A549 (cell line): ENCODE data around the gene EYA2. TPM values are rescaled to one million over a fixed set of nuclear protein-coding genes. Genes with fewer than 3 reads are reported as not detected.

Source experiments
- ATAC-seq, 2 experiments: fragments of 200-7000 bp in 1 of 2; fragments of >200 bp in 1 of 2; cut with Nextera tagmentation in 1 of 2; cut with Tn5 transposase in 1 of 2; 3 replicates each; pipeline versions ENCODE4 v1.8.0 to v1.9.1; 2018 to 2020; ENCODE audit warnings: mild to moderate bottlenecking in 1 of 2, moderate library complexity in 1 of 2
- CTCF ChIA-PET: fragments of 300-600 bp; sonication (Branson Sonifier 250); formaldehyde crosslinking; extraction: SDS; loops from one replicate; lab custom pipeline; 2021; ENCODE audit warnings: antibody characterized with exemption, inconsistent platforms; lab: Yijun Ruan, JAX
- POLR2A ChIA-PET: fragments of 350-600 bp; formaldehyde crosslinking; extraction: SDS; loops from one replicate; lab custom pipeline; 2021; ENCODE audit warnings: antibody characterized with exemption, inconsistent platforms; lab: Yijun Ruan, JAX
- DNase-seq, 2 experiments: peaks; one replicate each; pipeline versions ENCODE4 v3.0.0 to v3.0.0-alpha.2; 2011 to 2016; ENCODE audit warnings: low read depth in 1 of 2, low spot score in 1 of 2
- FAIRE-seq: peaks from 2 replicates; lab custom pipeline; 2011; peaks lifted over from hg19 to GRCh38; lab: Jason Lieb, UNC
- H3K27ac ChIP-seq, 2 experiments: fragments of >200 bp; sonication (Bioruptor Twin); formaldehyde crosslinking; 3 replicates each; pipeline ENCODE4 v1.5.1; 2016 to 2017
- H3K4me1 ChIP-seq: fragments of >200 bp; sonication (Bioruptor Twin); formaldehyde crosslinking; 3 replicates; pipeline ENCODE4 v1.6.1; 2016
- H3K4me2 ChIP-seq: fragments of >200 bp; sonication (Bioruptor Twin); formaldehyde crosslinking; 3 replicates; pipeline ENCODE4 v1.6.1; 2016
- H3K4me3 ChIP-seq: fragments of >200 bp; sonication (Bioruptor Twin); formaldehyde crosslinking; 3 replicates; pipeline ENCODE4 v1.5.1; 2016
- H3K9me3 ChIP-seq: fragments of >200 bp; sonication (Bioruptor Twin); formaldehyde crosslinking; 3 replicates; pipeline ENCODE4 v1.6.1; 2016
- BHLHE40 ChIP-seq: IDR thresholded peaks from 2 replicates; pipeline ENCODE4 v1.6.1; 2012; ENCODE audit warnings: low read depth, low read length, inconsistent platforms
- CBX2 ChIP-seq: fragments of 200-600 bp; sonication (generic); IDR thresholded peaks from 2 replicates; pipeline ENCODE4 v1.6.1; 2016; ENCODE audit warnings: low read depth, mild to moderate bottlenecking, borderline replicate concordance
- CBX8 ChIP-seq: fragments of 200-600 bp; sonication (generic); IDR thresholded peaks from 2 replicates; pipeline ENCODE4 v1.6.1; 2016
- CHD2 ChIP-seq: fragments of 150-350 bp; IDR thresholded peaks from 2 replicates; pipeline ENCODE4 v1.6.1; 2014; ENCODE audit warnings: low read length; ENCODE audit not compliant: partially characterized antibody
- EHF ChIP-seq: fragments of 250-450 bp; sonication (Bioruptor Pico); IDR thresholded peaks from 2 replicates; pipeline ENCODE4 v1.5.0; 2020; ENCODE audit warnings: mild to moderate bottlenecking
- EP300 ChIP-seq, 2 experiments: fragments of >200 bp; sonication (Bioruptor Twin); formaldehyde crosslinking; IDR thresholded peaks; 2 replicates in 1 of 2; 3 replicates in 1 of 2; pipeline ENCODE4 v1.6.1; 2016 to 2017
- HDAC2 ChIP-seq: fragments of 200-600 bp; sonication (generic); IDR thresholded peaks from 2 replicates; pipeline ENCODE4 v1.6.1; 2016
- HOXB13 ChIP-seq: fragments of 250-450 bp; sonication (Bioruptor Pico); IDR thresholded peaks from 2 replicates; pipeline ENCODE4 v1.5.0; 2020; ENCODE audit warnings: low read depth, mild to moderate bottlenecking, moderate library complexity
- JUN ChIP-seq, 2 experiments: fragments of >200 bp; sonication (Bioruptor Twin); formaldehyde crosslinking; IDR thresholded peaks; 2 replicates in 1 of 2; 3 replicates in 1 of 2; pipeline ENCODE4 v1.6.1; 2016 to 2017
- JUNB ChIP-seq: fragments of >200 bp; sonication (Bioruptor Twin); formaldehyde crosslinking; IDR thresholded peaks from 2 replicates; pipeline ENCODE4 v1.6.1; 2016
- KDM1A ChIP-seq: fragments of 200-600 bp; sonication (generic); IDR thresholded peaks from 2 replicates; pipeline ENCODE4 v1.6.1; 2016; ENCODE audit warnings: low read depth, mild to moderate bottlenecking
- KDM5A ChIP-seq: fragments of 200-600 bp; sonication (generic); IDR thresholded peaks from 2 replicates; pipeline ENCODE4 v1.6.1; 2016; ENCODE audit warnings: antibody characterized with exemption, mild to moderate bottlenecking
- MAFK ChIP-seq: fragments of 450-650 bp; IDR thresholded peaks from 2 replicates; pipeline ENCODE4 v1.6.1; 2014; ENCODE audit not compliant: partially characterized antibody
- MAX ChIP-seq: IDR thresholded peaks from 2 replicates; pipeline ENCODE4 v1.6.1; 2012
- NPAS2 ChIP-seq: fragments of 250-450 bp; sonication (Bioruptor Pico); IDR thresholded peaks from 2 replicates; pipeline ENCODE4 v1.8.0; 2022; ENCODE audit warnings: mild to moderate bottlenecking, moderate library complexity, borderline replicate concordance
- POLR2AphosphoS2 ChIP-seq: conservative IDR thresholded peaks from 2 replicates; pipeline ENCODE4 v1.6.1; 2012; ENCODE audit warnings: low read length, improper control_type of control experiment, inconsistent platforms
- RCOR1 ChIP-seq: fragments of 150-350 bp; IDR thresholded peaks from 2 replicates; pipeline ENCODE4 v1.6.1; 2014; ENCODE audit warnings: antibody characterized with exemption, low read length, low read depth
- REST ChIP-seq: fragments of 200-600 bp; sonication (generic); IDR thresholded peaks from 2 replicates; pipeline ENCODE4 v1.6.1; 2016; ENCODE audit warnings: antibody characterized with exemption, mild to moderate bottlenecking, moderate library complexity
- RFX5 ChIP-seq: fragments of 450-650 bp; IDR thresholded peaks from 2 replicates; pipeline ENCODE4 v1.7.1; 2014; ENCODE audit warnings: antibody characterized with exemption, mild to moderate bottlenecking, moderate library complexity
- RNF2 ChIP-seq: fragments of 200-600 bp; sonication (generic); IDR thresholded peaks from 2 replicates; pipeline ENCODE4 v1.6.1; 2016; ENCODE audit warnings: low read depth, mild to moderate bottlenecking, antibody characterized with exemption, moderate library complexity, borderline replicate concordance
- SREBF2 ChIP-seq: fragments of 450-650 bp; IDR thresholded peaks from 2 replicates; pipeline ENCODE4 v1.6.1; 2014; ENCODE audit warnings: mild to moderate bottlenecking, moderate library complexity
- TFCP2L1 ChIP-seq: fragments of 250-450 bp; sonication (Bioruptor Pico); IDR thresholded peaks from 2 replicates; pipeline ENCODE4 v1.5.0; 2021; ENCODE audit warnings: mild to moderate bottlenecking
- TP53 ChIP-seq: fragments of 250-450 bp; sonication (Bioruptor Pico); IDR thresholded peaks from 2 replicates; pipeline ENCODE4 v1.5.0; 2021; ENCODE audit warnings: mild to moderate bottlenecking, moderate library complexity
- WGBS: methylation state at CpG from one replicate; pipeline ENCODE4 v1.1.6; 2017; ENCODE audit errors: missing lambda C conversion rate; 5-methylcytosine and 5-hydroxymethylcytosine counted together
- polyA plus RNA-seq, 4 experiments: library from polyadenylated mRNA; depleted of rRNA in 3 of 4; stranded (reverse); fragments of >200 nt; fragmentation: RNase III in 1 of 4; extraction: RNeasy Plus Mini Kit Qiagen cat#74134 plus additional on column Dnase treatment in 1 of 4; gene quantifications; 2 replicates in 3 of 4; 3 replicates in 1 of 4; pipeline ENCODE4 v1.2.3, GENCODE V29; 2011 to 2017
- TF ChIP-seq, protein P1 (sequence below): IDR thresholded peaks from 2 replicates; pipeline ENCODE4 v1.6.1; 2012
- TF ChIP-seq, protein P2 (sequence below): fragments of 450-650 bp; IDR thresholded peaks from 2 replicates; pipeline ENCODE4 v1.6.1; 2014; ENCODE audit warnings: antibody characterized with exemption
- TF ChIP-seq, protein P3 (sequence below): fragments of >200 bp; sonication (Bioruptor Twin); formaldehyde crosslinking; IDR thresholded peaks from 2 replicates; pipeline ENCODE4 v1.6.1; 2016

Gene EYA2
- polyA plus RNA-seq, 2 of the 4 experiments (the other 2 are of a cell fraction): 4.5 to 4.6 TPM

DNA sequence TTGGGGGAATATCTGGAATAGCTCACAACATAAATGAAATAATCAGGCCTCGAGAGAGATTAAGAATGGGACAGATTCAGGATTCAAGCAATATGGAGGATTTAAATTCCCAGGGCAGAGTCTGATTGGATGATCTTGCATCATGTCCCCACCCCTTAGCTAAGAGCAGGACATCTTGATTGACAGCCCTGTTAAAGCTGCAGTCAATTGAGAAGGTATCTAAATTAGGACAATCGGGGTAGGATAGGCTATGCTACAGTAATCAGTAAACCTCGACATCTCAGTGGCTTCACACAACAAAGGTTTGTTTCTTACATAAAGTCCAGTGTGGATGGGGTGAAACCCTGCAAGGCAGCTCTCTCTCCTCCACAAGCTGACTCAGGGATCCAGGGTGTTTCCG, 109.5 kb downstream of the EYA2 start:
- 80% methylated on average over 4 of the region's 4 CpGs for WGBS
- POLR2A ChIA-PET: no interaction called here
- H3K4me3 ChIP-seq: no peak overlapping the region
- CTCF ChIA-PET: no interaction called here
- TF ChIP-seq RCOR1 (no peak), TFCP2L1 (CRISPR knock-in tag) (no peak), REST (no peak), HOXB13 (CRISPR knock-in tag) (no peak), CBX8 (no peak), EP300 (IDR thresholded peaks at IDR 0.05) (no peak), TP53 (CRISPR knock-in tag) (no peak), RFX5 (no peak), EHF (no peak), SREBF2 (no peak), CBX2 (no peak), MAX (no peak), JUN (IDR thresholded peaks at IDR 0.05) (no peak)
- TF ChIP-seq, protein P1, sequence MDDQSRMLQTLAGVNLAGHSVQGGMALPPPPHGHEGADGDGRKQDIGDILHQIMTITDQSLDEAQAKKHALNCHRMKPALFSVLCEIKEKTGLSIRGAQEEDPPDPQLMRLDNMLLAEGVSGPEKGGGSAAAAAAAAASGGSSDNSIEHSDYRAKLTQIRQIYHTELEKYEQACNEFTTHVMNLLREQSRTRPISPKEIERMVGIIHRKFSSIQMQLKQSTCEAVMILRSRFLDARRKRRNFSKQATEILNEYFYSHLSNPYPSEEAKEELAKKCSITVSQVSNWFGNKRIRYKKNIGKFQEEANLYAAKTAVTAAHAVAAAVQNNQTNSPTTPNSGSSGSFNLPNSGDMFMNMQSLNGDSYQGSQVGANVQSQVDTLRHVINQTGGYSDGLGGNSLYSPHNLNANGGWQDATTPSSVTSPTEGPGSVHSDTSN: no peak
- H3K4me1 ChIP-seq: peaks cover 5% of the 10 kb centered on the region; the same call in 1 of the 3 replicates
- H3K4me2 ChIP-seq: no peak overlapping the region
- no peak overlapping the region for H3K27ac ChIP-seq
- ATAC-seq (no peak), DNase-seq (no peak), FAIRE-seq (no peak)
- H3K9me3 ChIP-seq: no peaks in the 10 kb centered on the region; the same call in 2 of the 3 replicates

DNA sequence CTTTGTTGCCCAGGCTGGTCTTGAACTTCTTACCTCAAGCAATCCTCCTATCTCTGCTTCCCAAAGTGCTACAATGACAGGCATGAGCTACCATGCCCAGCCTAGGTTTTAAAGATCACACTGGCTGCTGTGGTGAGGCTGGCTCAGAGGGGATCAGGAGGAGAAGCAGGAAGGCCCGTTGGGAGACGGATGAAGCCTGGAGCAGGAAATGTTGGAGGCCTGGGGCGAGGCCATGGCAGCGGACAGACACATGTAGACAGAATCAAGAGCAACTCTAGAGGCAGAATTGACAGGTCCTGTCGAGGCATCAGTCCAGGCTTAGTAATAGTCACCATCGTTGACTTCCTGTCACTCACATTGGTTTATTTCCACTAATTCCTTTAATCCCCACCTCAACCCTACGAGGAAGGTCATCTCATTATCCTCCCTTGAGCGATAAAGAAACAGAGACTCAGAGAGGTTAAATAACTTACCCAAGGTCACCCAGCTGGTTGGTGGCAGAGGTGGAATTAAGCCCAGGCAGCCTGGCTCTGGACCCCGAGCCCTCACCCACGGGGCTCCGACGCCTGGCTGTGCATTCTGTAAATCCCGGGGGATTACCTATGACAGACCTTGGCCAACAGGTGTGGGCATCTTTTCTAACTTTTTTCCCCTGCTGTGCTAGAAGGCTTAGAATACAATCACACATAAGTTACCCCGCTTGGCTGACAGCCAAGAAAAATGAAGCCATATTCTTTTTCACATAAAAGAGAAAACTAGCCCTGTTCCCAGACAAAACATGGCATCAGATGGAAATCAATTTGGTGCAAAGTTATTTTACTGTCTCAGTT, 113.4 kb downstream of the EYA2 start:
- no peak overlapping the region for H3K27ac ChIP-seq
- no peak overlapping the region for H3K4me3 ChIP-seq
- ATAC-seq: no peak
- 73% methylated on average over 14 of the region's 14 CpGs for WGBS
- no peaks in the 10 kb centered on the region; the same call in 2 of the 3 replicates for H3K9me3 ChIP-seq
- ChIA-PET POLR2A (no interaction called here), CTCF (no interaction called here)
- no peak for FAIRE-seq
- DNase-seq: no peak
- peaks cover 5% of the 10 kb centered on the region; the same call in 1 of the 3 replicates for H3K4me1 ChIP-seq
- no peak overlapping the region for H3K4me2 ChIP-seq
- TF ChIP-seq CHD2: no peak
- TF ChIP-seq RNF2: no peak
- no peak for TF ChIP-seq EHF
- no peak for TF ChIP-seq NPAS2 (CRISPR knock-in tag)
- TF ChIP-seq KDM1A: no peak
- TF ChIP-seq, protein P2, sequence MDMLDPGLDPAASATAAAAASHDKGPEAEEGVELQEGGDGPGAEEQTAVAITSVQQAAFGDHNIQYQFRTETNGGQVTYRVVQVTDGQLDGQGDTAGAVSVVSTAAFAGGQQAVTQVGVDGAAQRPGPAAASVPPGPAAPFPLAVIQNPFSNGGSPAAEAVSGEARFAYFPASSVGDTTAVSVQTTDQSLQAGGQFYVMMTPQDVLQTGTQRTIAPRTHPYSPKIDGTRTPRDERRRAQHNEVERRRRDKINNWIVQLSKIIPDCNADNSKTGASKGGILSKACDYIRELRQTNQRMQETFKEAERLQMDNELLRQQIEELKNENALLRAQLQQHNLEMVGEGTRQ: no peak
- TF ChIP-seq MAFK: no peak
- TF ChIP-seq POLR2AphosphoS2: no peak
- no peak for TF ChIP-seq CBX2
- no peak for TF ChIP-seq REST
- no peak for TF ChIP-seq HOXB13 (CRISPR knock-in tag)
- TF ChIP-seq KDM5A: no peak
- TF ChIP-seq BHLHE40: no peak
- TF ChIP-seq HDAC2: no peak
- no peak for TF ChIP-seq JUNB
- TF ChIP-seq, protein P3, sequence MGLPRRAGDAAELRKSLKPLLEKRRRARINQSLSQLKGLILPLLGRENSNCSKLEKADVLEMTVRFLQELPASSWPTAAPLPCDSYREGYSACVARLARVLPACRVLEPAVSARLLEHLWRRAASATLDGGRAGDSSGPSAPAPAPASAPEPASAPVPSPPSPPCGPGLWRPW: no peak
